HCT116 (cell line): Measurements from ENCODE around the gene KIF3C. TPM values are rescaled to one million over a fixed set of nuclear protein-coding genes. Genes with fewer than 3 reads are reported as not detected.

ENCODE experiments used
- ATAC-seq: fragments of 200-7000 bp; cut with Tn5 transposase; 2 replicates; pipeline ENCODE4 v1.9.1; 2020; ENCODE audit warnings: mild to moderate bottlenecking, moderate library complexity
- BruUV-seq: library from RNA; stranded (reverse); fragments of 400-500 nt; replicated peaks from 2 replicates; lab custom pipeline; 2021; lab: Mats Ljungman, UMichigan
- CTCF ChIA-PET: fragments of 300-600 bp; sonication (Branson Sonifier 250); formaldehyde crosslinking; loops from one replicate; lab custom pipeline; 2021; ENCODE audit warnings: antibody characterized with exemption; lab: Charles Lee
- POLR2A ChIA-PET: fragments of 300-600, 350-600 bp; sonication (Branson Sonifier 250); formaldehyde crosslinking; loops from one replicate; lab custom pipeline; 2021; ENCODE audit warnings: antibody characterized with exemption; lab: Charles Lee
- RAD21 ChIA-PET, 2 experiments: fragments of 300-600 bp; sonication (Branson Sonifier 250); formaldehyde crosslinking; loops; one replicate each; lab custom pipeline; 2023; ENCODE audit warnings: low total read pairs in 2 of 2; ENCODE audit not compliant: uncharacterized antibody in 2 of 2, unreplicated experiment in 2 of 2, low non-redundant PET in 1 of 2; lab: Charles Lee
- DNase-seq: peaks from one replicate; pipeline ENCODE4 v3.0.0-alpha.2; 2010; ENCODE audit warnings: low read depth, low spot score
- H2AFZ ChIP-seq: fragments of 200-600 bp; shearing (Covaris generic), sonication (generic); 2 replicates; pipeline ENCODE4 v1.6.1; 2017; ENCODE audit warnings: low read depth, mixed run types, mixed read lengths, antibody characterized with exemption, low read length; ENCODE audit not compliant: poor library complexity, severe bottlenecking
- H3K27ac ChIP-seq: 2 replicates; pipeline ENCODE4 v1.5.1; 2012; ENCODE audit warnings: low read depth, low read length
- H3K27me3 ChIP-seq: fragments of 200-600 bp; sonication (generic); 2 replicates; pipeline ENCODE4 v1.6.1; 2016; ENCODE audit warnings: mixed run types, low read length, mixed read lengths; ENCODE audit not compliant: insufficient read depth
- H3K36me3 ChIP-seq, 2 experiments: fragments of 200-500 bp in 1 of 2; fragments of 200-600 bp in 1 of 2; sonication (Bioruptor generic) in 1 of 2; sonication (generic) in 1 of 2; 2 replicates each; pipeline versions ENCODE4 v1.5.1 to v1.6.1; 2014 to 2016; ENCODE audit warnings: low read length in 2 of 2, inconsistent platforms in 1 of 2, mixed read lengths in 1 of 2, mixed run types in 1 of 2; ENCODE audit not compliant: insufficient read depth in 2 of 2, control insufficient read depth in 1 of 2
- H3K4me1 ChIP-seq, 2 experiments: fragments of 200-600 bp in 1 of 2; sonication (generic) in 1 of 2; 2 replicates each; pipeline versions ENCODE4 v1.5.1 to v1.6.1; 2012 to 2017; ENCODE audit warnings: low read length in 2 of 2, inconsistent platforms in 1 of 2, mild to moderate bottlenecking in 1 of 2, mixed read lengths in 1 of 2, mixed run types in 1 of 2, moderate library complexity in 1 of 2; ENCODE audit not compliant: insufficient read depth in 2 of 2, control insufficient read depth in 1 of 2
- H3K4me2 ChIP-seq: fragments of 200-600 bp; sonication (generic); 2 replicates; pipeline ENCODE4 v1.6.1; 2017; ENCODE audit warnings: mixed run types, low read length, mixed read lengths
- H3K4me3 ChIP-seq, 2 experiments: fragments of 200-600 bp in 1 of 2; sonication (generic) in 1 of 2; replicated peaks in 1 of 2; 2 replicates each; pipeline ENCODE4 v1.5.1; 2011 to 2016; ENCODE audit warnings: low read length in 2 of 2, control low read depth in 1 of 2, low read depth in 1 of 2, mild to moderate bottlenecking in 1 of 2, mixed read lengths in 1 of 2, mixed run types in 1 of 2
- H3K79me2 ChIP-seq: fragments of 200-600 bp; sonication (generic); 2 replicates; pipeline ENCODE4 v1.6.1; 2017; ENCODE audit warnings: mild to moderate bottlenecking, mixed run types, low read length, moderate library complexity, mixed read lengths; ENCODE audit not compliant: insufficient read depth
- H3K9ac ChIP-seq: fragments of 200-600 bp; sonication (generic); 2 replicates; pipeline ENCODE4 v1.6.1; 2016; ENCODE audit warnings: low read length, mixed read lengths
- H3K9me2 ChIP-seq: fragments of 200-600 bp; sonication (generic), shearing (Covaris generic); 2 replicates; pipeline ENCODE4 v1.6.1; 2017; ENCODE audit warnings: mixed run types, mild to moderate bottlenecking, moderate library complexity; ENCODE audit not compliant: insufficient read depth
- H3K9me3 ChIP-seq, 2 experiments: fragments of 200-500 bp in 1 of 2; fragments of 200-600 bp in 1 of 2; sonication (Bioruptor generic) in 1 of 2; sonication (generic) in 1 of 2; 2 replicates each; pipeline ENCODE4 v1.6.1; 2014 to 2017; ENCODE audit warnings: low read length in 2 of 2, mixed read lengths in 2 of 2, inconsistent platforms in 1 of 2, low read depth in 1 of 2, mild to moderate bottlenecking in 1 of 2, mixed run types in 1 of 2, moderate library complexity in 1 of 2; ENCODE audit not compliant: control insufficient read depth in 1 of 2, insufficient read depth in 1 of 2
- H4K20me1 ChIP-seq: fragments of 200-600 bp; sonication (generic), shearing (Covaris generic); 2 replicates; pipeline ENCODE4 v1.6.1; 2017; ENCODE audit warnings: mixed run types, mild to moderate bottlenecking, moderate library complexity; ENCODE audit not compliant: insufficient read depth
- CBX3 ChIP-seq: IDR thresholded peaks from 2 replicates; pipeline ENCODE4 v1.6.1; 2012; ENCODE audit warnings: low read depth
- CTCF ChIP-seq, 3 experiments: fragments of 200-600 bp in 1 of 3; sonication (generic) in 1 of 3; IDR thresholded peaks in 2 of 3; conservative IDR thresholded peaks in 1 of 3; 2 replicates each; pipeline ENCODE4 v1.5.1; 2012 to 2017; ENCODE audit warnings: low read depth in 2 of 3, low read length in 2 of 3, antibody characterized with exemption in 1 of 3, borderline replicate concordance in 1 of 3, control low read depth in 1 of 3, mild to moderate bottlenecking in 1 of 3, mixed read lengths in 1 of 3, mixed run types in 1 of 3, moderate library complexity in 1 of 3; ENCODE audit not compliant: insufficient read depth in 1 of 3
- EGR1 ChIP-seq: IDR thresholded peaks from 2 replicates; pipeline ENCODE4 v1.6.1; 2012; ENCODE audit warnings: low read depth
- ELF1 ChIP-seq: IDR thresholded peaks from 2 replicates; pipeline ENCODE4 v1.6.1; 2012; ENCODE audit warnings: low read depth, borderline replicate concordance
- EZH2 ChIP-seq: fragments of 200-600 bp; sonication (generic); IDR thresholded peaks from 2 replicates; pipeline ENCODE4 v1.6.1; 2017; ENCODE audit warnings: antibody characterized with exemption, mixed run types
- FOSL1 ChIP-seq: IDR thresholded peaks from 2 replicates; pipeline ENCODE4 v1.6.1; 2012; ENCODE audit warnings: low read depth
- JUND ChIP-seq: IDR thresholded peaks from 2 replicates; pipeline ENCODE4 v1.6.1; 2012
- MAX ChIP-seq: IDR thresholded peaks from 2 replicates; pipeline ENCODE4 v1.6.1; 2012
- RAD21 ChIP-seq: IDR thresholded peaks from 2 replicates; pipeline ENCODE4 v1.6.1; 2012; ENCODE audit warnings: low read depth, mild to moderate bottlenecking
- SIN3A ChIP-seq: IDR thresholded peaks from 2 replicates; pipeline ENCODE4 v1.6.1; 2012; ENCODE audit warnings: low read depth
- SP1 ChIP-seq: IDR thresholded peaks from 2 replicates; pipeline ENCODE4 v1.6.1; 2012; ENCODE audit warnings: low read depth
- SRF ChIP-seq: IDR thresholded peaks from 2 replicates; pipeline ENCODE4 v1.6.1; 2012; ENCODE audit warnings: low read depth
- TCF7L2 ChIP-seq: IDR thresholded peaks from 2 replicates; pipeline ENCODE4 v1.7.0; 2011; ENCODE audit warnings: borderline replicate concordance, inconsistent platforms; ENCODE audit not compliant: insufficient read depth, insufficient read length; ENCODE audit errors: extremely low read depth
- YY1 ChIP-seq: IDR thresholded peaks from 2 replicates; pipeline ENCODE4 v1.6.1; 2011; ENCODE audit warnings: low read length, low read depth, moderate library complexity, mild to moderate bottlenecking; ENCODE audit not compliant: insufficient replicate concordance; ENCODE audit errors: extremely low read depth
- ZBTB33 ChIP-seq: IDR thresholded peaks from 2 replicates; pipeline ENCODE4 v1.6.1; 2011; ENCODE audit warnings: mild to moderate bottlenecking, low read length, moderate library complexity; ENCODE audit not compliant: insufficient replicate concordance; ENCODE audit errors: extremely low read depth
- ZFX ChIP-seq: fragments of 450-650 bp; IDR thresholded peaks from 2 replicates; pipeline ENCODE4 v1.6.1; 2017
- intact Hi-C: fragments of 100-400 bp; cut with micrococcal nuclease; formaldehyde crosslinking; loops from 2 replicates; pipeline ENCODE4 v1.10.0; 2022
- total RNA-seq: library from RNA; stranded (reverse); gene quantifications from one replicate; pipeline ENCODE4 v1.2.1, GENCODE V29; 2021; ENCODE audit not compliant: unreplicated experiment

KIF3C gene
- total RNA-seq, 1 experiment from 2014 or later, result 5.4 TPM

GRCh38 chr2:25920786-25921415, 61.4 kb downstream of the KIF3C start:
- RAD21 ChIA-PET, result no interaction called here
- CTCF ChIA-PET, result no interaction called here
- Histone ChIP-seq H2AFZ (no peak overlapping the region), H3K9me3 (no peaks in the 10 kb centered on the region)
- TF ChIP-seq ZBTB33 (no peak), EZH2 (no peak), JUND (no peak), TCF7L2 (no peak), MAX (no peak), ZFX (no peak), RAD21 (no peak), FOSL1 (no peak), CBX3 (no peak), YY1 (no peak), SP1 (no peak), SIN3A (no peak), CTCF (IDR thresholded peaks at IDR 0.05 in 2 of 3, conservative IDR thresholded peaks at IDR 0.05 in 1 of 3; ENCODE audit: borderline replicate concordance in 1 of 3, insufficient read depth in 1 of 3, low read depth in 2 of 3, low read length in 2 of 3) (no peak), SRF (no peak), ELF1 (no peak), EGR1 (no peak)
- TF ChIP-seq, all 23 proteins: peak for 0
- Histone ChIP-seq H3K36me3 (no peaks in the 10 kb centered on the region), H4K20me1 (no peaks in the 10 kb centered on the region), H3K27me3 (no peaks in the 10 kb centered on the region), H3K27ac (no peak overlapping the region), H3K9me2 (no peaks in the 10 kb centered on the region), H3K79me2 (no peaks in the 10 kb centered on the region), H3K4me1 (no peaks in the 10 kb centered on the region), H3K4me2 (no peak overlapping the region), H3K9ac (no peak overlapping the region), H3K4me3 (no peak overlapping the region)
- BruUV-seq, result no TSS peak
- intact Hi-C loops, result no loop called here
- DNase-seq (no peak), ATAC-seq (no peak)
- POLR2A ChIA-PET, result no interaction called here
